Spinal cord (tissue), 10 donors: ENCODE data around the gene KIAA1755. TPM values are rescaled to one million over a fixed set of nuclear protein-coding genes. Genes with fewer than 3 reads are reported as not detected.

Source experiments
- DNase-seq, 6 donors: peaks; one replicate each; pipeline versions ENCODE4 v3.0.0 to v3.0.0-alpha.2; 2013 to 2015; ENCODE audit warnings: low spot score in 6 of 6, low read depth in 4 of 6
- H3K27ac ChIP-seq: one replicate; pipeline ENCODE4 v1.5.1; 2013; ENCODE audit warnings: low read depth, low read length, control low read depth
- H3K27me3 ChIP-seq: one replicate; pipeline ENCODE4 v1.6.1; 2013; ENCODE audit warnings: low read length; ENCODE audit not compliant: control insufficient read depth, insufficient read depth
- H3K36me3 ChIP-seq: one replicate; pipeline ENCODE4 v1.6.1; 2013; ENCODE audit warnings: low read length; ENCODE audit not compliant: control insufficient read depth, insufficient read depth
- H3K4me1 ChIP-seq: one replicate; pipeline ENCODE4 v1.6.1; 2013; ENCODE audit warnings: low read length; ENCODE audit not compliant: control insufficient read depth, insufficient read depth
- H3K4me3 ChIP-seq: one replicate; pipeline ENCODE4 v1.5.1; 2013; ENCODE audit warnings: low read depth, low read length, control low read depth
- H3K9me3 ChIP-seq: one replicate; pipeline ENCODE4 v1.6.1; 2013; ENCODE audit warnings: low read length; ENCODE audit not compliant: control insufficient read depth, insufficient read depth
- WGBS: methylation state at CpG from one replicate; pipeline ENCODE4 v1.1.5; 2013; ENCODE audit warnings: missing lambda C conversion rate; ENCODE audit not compliant: insufficient coverage; 5-methylcytosine and 5-hydroxymethylcytosine counted together
- polyA plus RNA-seq, 2 donors: library from polyadenylated mRNA; unstranded; fragments of 120-200 nt; gene quantifications; one replicate each; pipeline ENCODE4 v1.2.1, GENCODE V29; 2013; ENCODE audit not compliant: insufficient read length in 2 of 2
- total RNA-seq, 2 donors: library from RNA; depleted of rRNA in 1 of 2; stranded (reverse); fragments of 120-200 nt in 1 of 2; fragments of >200 nt in 1 of 2; gene quantifications; one replicate each; pipeline versions ENCODE4 v1.2.3 to v1.2.4, GENCODE V29; 2013 to 2014
- donor health status: healthy.

The KIAA1755 gene
- total and polyA plus RNA-seq, 4 donors: 20.8 to 51.5 (median 33.6) TPM

- H3K27ac ChIP-seq: no peak overlapping the region
- DNase-seq: peak in 1 of 6 donors; percentile 81
- WGBS: 34% methylated on average over 6 of the region's 9 CpGs
- no peak overlapping the region for H3K4me3 ChIP-seq
- H3K9me3 ChIP-seq: no peaks in the 10 kb centered on the region
- no peaks in the 10 kb centered on the region for H3K27me3 ChIP-seq
- no peaks in the 10 kb centered on the region for H3K36me3 ChIP-seq
- peaks cover 42% of the 10 kb centered on the region for H3K4me1 ChIP-seq
These were observed 49.1 kb downstream of the KIAA1755 start for GRCh38 chr20:38211200-38212097.

GRCh38 chr20:38210741-38211140 lies 49.8 kb downstream of the KIAA1755 start:
- no peak overlapping the region for H3K4me3 ChIP-seq
- DNase-seq: peak in 3 of 6 donors; percentile 49 to 92 (median 77)
- no peaks in the 10 kb centered on the region for H3K36me3 ChIP-seq
- peaks cover 42% of the 10 kb centered on the region for H3K4me1 ChIP-seq
- 21% methylated on average over 5 of the region's 6 CpGs for WGBS
- H3K27ac ChIP-seq: no peak overlapping the region
- no peaks in the 10 kb centered on the region for H3K9me3 ChIP-seq
- H3K27me3 ChIP-seq: no peaks in the 10 kb centered on the region

GRCh38 chr20:38209736-38210405 lies 50.7 kb downstream of the KIAA1755 start:
- peaks cover 35% of the 10 kb centered on the region for H3K4me1 ChIP-seq
- H3K27ac ChIP-seq: no peak overlapping the region
- no peak for DNase-seq
- no peaks in the 10 kb centered on the region for H3K36me3 ChIP-seq
- H3K27me3 ChIP-seq: no peaks in the 10 kb centered on the region
- no peaks in the 10 kb centered on the region for H3K9me3 ChIP-seq
- WGBS: 88% methylated on average over 3 of the region's 3 CpGs
- no peak overlapping the region for H3K4me3 ChIP-seq

- Histone ChIP-seq H3K27ac (no peak overlapping the region), H3K36me3 (no peaks in the 10 kb centered on the region), H3K4me3 (no peak overlapping the region), H3K9me3 (no peaks in the 10 kb centered on the region), H3K27me3 (no peaks in the 10 kb centered on the region), H3K4me1 (peaks cover 28% of the 10 kb centered on the region)
- WGBS: 69% methylated on average over 4 of the region's 4 CpGs
- DNase-seq: no peak
These were observed 51.4 kb downstream of the KIAA1755 start for GRCh38 chr20:38209054-38209675.

- no peaks in the 10 kb centered on the region for H3K9me3 ChIP-seq
- no peak overlapping the region for H3K27ac ChIP-seq
- 78% methylated on average over 2 of the region's 3 CpGs for WGBS
These were observed 52.0 kb downstream of the KIAA1755 start for GRCh38 chr20:38208523-38208922.

GRCh38 chr20:38208088-38208487 lies 52.4 kb downstream of the KIAA1755 start:
- H3K27ac ChIP-seq: no peak overlapping the region
- H3K4me3 ChIP-seq: no peak overlapping the region
- peaks cover 21% of the 10 kb centered on the region for H3K4me1 ChIP-seq
- H3K36me3 ChIP-seq: no peaks in the 10 kb centered on the region
- 80% methylated on average over 1 of the region's 1 CpG for WGBS
- no peak for DNase-seq
- H3K9me3 ChIP-seq: no peaks in the 10 kb centered on the region
- peaks cover 2% of the 10 kb centered on the region for H3K27me3 ChIP-seq

More at GRCh38 chr20:38208523-38208922, 52.0 kb downstream of the KIAA1755 start:
- Histone ChIP-seq H3K27me3 (no peaks in the 10 kb centered on the region), H3K36me3 (no peaks in the 10 kb centered on the region), H3K4me3 (no peak overlapping the region), H3K4me1 (peaks cover 25% of the 10 kb centered on the region)
- no peak for DNase-seq

- no peak overlapping the region for H3K27ac ChIP-seq
- no CpG with 5 or more reads among the region's 2 CpGs for WGBS
- H3K4me1 ChIP-seq: peaks cover 21% of the 10 kb centered on the region
- no peak overlapping the region for H3K4me3 ChIP-seq
- peaks cover 2% of the 10 kb centered on the region for H3K27me3 ChIP-seq
- DNase-seq: no peak
- no peaks in the 10 kb centered on the region for H3K9me3 ChIP-seq
- H3K36me3 ChIP-seq: no peaks in the 10 kb centered on the region
These were observed 52.9 kb downstream of the KIAA1755 start for GRCh38 chr20:38207621-38208020.

- Histone ChIP-seq H3K4me3 (no peak overlapping the region), H3K36me3 (no peaks in the 10 kb centered on the region), H3K4me1 (peaks cover 4% of the 10 kb centered on the region), H3K27me3 (peaks cover 2% of the 10 kb centered on the region), H3K27ac (no peak overlapping the region), H3K9me3 (no peaks in the 10 kb centered on the region)
- DNase-seq: no peak
- no CpG with 5 or more reads among the region's 3 CpGs for WGBS
These were observed 55.5 kb downstream of the KIAA1755 start for GRCh38 chr20:38205001-38205400.

- Histone ChIP-seq H3K4me3 (no peak overlapping the region), H3K27ac (no peak overlapping the region), H3K27me3 (peaks cover 2% of the 10 kb centered on the region), H3K36me3 (no peaks in the 10 kb centered on the region), H3K9me3 (no peaks in the 10 kb centered on the region), H3K4me1 (peaks cover 4% of the 10 kb centered on the region)
- no peak for DNase-seq
- WGBS: 80% methylated on average over 1 of the region's 2 CpGs
These were observed 56.6 kb downstream of the KIAA1755 start for GRCh38 chr20:38203981-38204357.
